ENCODE data around the gene DAO. TPM values are rescaled to one million over a fixed set of nuclear protein-coding genes. Genes with fewer than 3 reads are reported as not detected.

The DAO gene
- total RNA-seq (2014; rRNA removed; shearing (Covaris generic)): not detected in 2 replicates

DNA sequence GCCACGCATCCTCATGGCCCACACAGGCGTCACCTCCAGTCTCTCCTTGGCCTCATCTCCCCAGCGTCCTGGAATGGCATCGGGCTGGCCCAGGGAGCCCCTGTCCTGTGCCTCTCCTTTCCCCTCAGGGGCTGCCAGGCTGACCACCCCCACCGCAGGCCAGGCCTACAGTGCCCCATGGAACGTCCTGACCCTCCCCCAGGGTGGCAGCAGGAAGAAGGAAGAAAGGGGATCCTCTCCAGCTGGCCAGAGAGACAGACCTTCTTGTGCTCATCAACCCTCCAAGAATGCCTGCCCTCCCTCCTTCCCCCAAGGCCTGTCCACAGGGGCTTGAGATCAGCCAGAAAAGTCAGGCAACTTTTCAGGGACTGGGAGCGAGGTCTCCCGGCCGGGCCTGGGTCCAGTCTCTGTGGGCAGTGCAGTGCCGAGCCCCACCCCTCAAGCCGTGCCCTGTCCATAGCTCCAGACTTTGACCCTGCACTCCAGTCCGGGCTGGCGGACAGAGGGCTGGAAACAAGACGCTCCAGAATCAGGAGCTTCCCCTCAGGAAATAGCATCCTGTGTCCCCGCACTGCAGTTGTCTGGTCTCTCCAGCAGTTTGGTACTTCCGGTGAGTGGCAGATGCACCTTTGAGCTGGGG, at the start of gene DAO:
Gene DAO, plus strand, starts transcription at position 478 of the 640 bp plus-strand sequence. CDS start 4,915 bp downstream, outside the sequence.

Small RNA genes lying within 50 kb of the gene (small RNA-seq; reads per million reads assigned to genes)
- not detected for gene MIR619
- not detected for gene RNU6-361P

Other genes with a start within 250 kb of the DAO start
- gene SELPLG, start 246.2 kb upstream of the DAO start, total RNA-seq (2014; rRNA removed; shearing (Covaris generic)): 0.40 and 0.68 TPM in 2 replicates
- gene CORO1C, start 148.6 kb upstream of the DAO start, total RNA-seq (2014; rRNA removed; shearing (Covaris generic)): 56.0 and 86.6 TPM in 2 replicates
- 61.8 and 75.2 TPM in 2 replicates for gene SSH1, start 22.5 kb upstream of the DAO start, total RNA-seq (2014; rRNA removed; shearing (Covaris generic))
- gene SVOP, start 141.0 kb downstream of the DAO start, total RNA-seq (2014; rRNA removed; shearing (Covaris generic)): under 0.01 TPM in 1 of 2 replicates, not detected in the other
- gene USP30, start 172.5 kb downstream of the DAO start, total RNA-seq (2014; rRNA removed; shearing (Covaris generic)): 5.9 and 11.1 TPM in 2 replicates
- gene ALKBH2, start 213.4 kb downstream of the DAO start, total RNA-seq (2014; rRNA removed; shearing (Covaris generic)): 76.8 and 83.8 TPM in 2 replicates
- 91.1 and 105 TPM in 2 replicates for gene UNG, start 217.5 kb downstream of the DAO start, total RNA-seq (2014; rRNA removed; shearing (Covaris generic))
- 4.1 and 6.6 TPM in 2 replicates for gene ACACB, start 236.5 kb downstream of the DAO start, total RNA-seq (2014; rRNA removed; shearing (Covaris generic))